ENCODE data around the gene CBX6. TPM values are rescaled to one million over a fixed set of nuclear protein-coding genes. Genes with fewer than 3 reads are reported as not detected.

CBX6 gene
- total RNA-seq, 1 experiment from 2014 or later: 31.4 TPM

GRCh38 chr22:38878001-38878400 is 6.0 kb upstream of the CBX6 start:
- H3K27ac ChIP-seq (ENCODE audit: insufficient read length, low read depth, low read length): no peak overlapping the region
- H2AFZ ChIP-seq (ENCODE audit: low read length): no peak overlapping the region
- H3K27me3 ChIP-seq (ENCODE audit: insufficient read depth, low read length): no peaks in the 10 kb centered on the region
- no peak overlapping the region for H3K4me2 ChIP-seq (ENCODE audit: insufficient read depth, insufficient read length, low read length)
- no peak overlapping the region for H3K14ac ChIP-seq (ENCODE audit: insufficient read depth, low read length)
- no peak overlapping the region for H3K23ac ChIP-seq (ENCODE audit: insufficient read length, low read depth, low read length)
- H4K8ac ChIP-seq (replicated peaks; ENCODE audit: insufficient read length, low read depth, low read length): no peak overlapping the region
- H3K27me3 Mint-ChIP-seq (ENCODE audit: low read depth): peaks cover 43% of the 10 kb centered on the region
- no peak overlapping the region for H2BK15ac ChIP-seq (ENCODE audit: low read depth, low read length)
- no peaks in the 10 kb centered on the region for H3K9me3 ChIP-seq (ENCODE audit: control insufficient read depth, low read depth, low read length)
- no peaks in the 10 kb centered on the region; a peak in 1 of 5 replicates for H3K9me3 Mint-ChIP-seq
- no peak overlapping the region for H3K4me3 Mint-ChIP-seq
- no peak overlapping the region for H3K18ac ChIP-seq (ENCODE audit: insufficient read length, low read depth, low read length)
- H2AK5ac ChIP-seq (ENCODE audit: insufficient read length, low read length): no peak overlapping the region
- H2BK5ac ChIP-seq (ENCODE audit: insufficient read length, low read length): no peak overlapping the region
- WGBS (ENCODE audit: extremely low coverage, insufficient read length, low lambda C conversion rate): no CpG with 5 or more reads among the region's 4 CpGs
- no peak overlapping the region for H2BK120ac ChIP-seq (ENCODE audit: low read depth, low read length, poor library complexity, severe bottlenecking)
- H3K56ac ChIP-seq (ENCODE audit: insufficient read length, low read depth, low read length): no peak overlapping the region
- H3K4me1 ChIP-seq (ENCODE audit: insufficient read depth, low read length): peaks cover 5% of the 10 kb centered on the region; the same call in 1 of the 2 replicates
- no peaks in the 10 kb centered on the region for H4K20me1 ChIP-seq (ENCODE audit: control insufficient read depth, insufficient read depth, insufficient read length)
- no peak overlapping the region for H3K9ac ChIP-seq (ENCODE audit: extremely low read depth, insufficient read length, low read length)
- no peak overlapping the region for H4K91ac ChIP-seq (ENCODE audit: insufficient read length, low read depth, low read length)
- no peak overlapping the region for H3T11ph ChIP-seq (ENCODE audit: low read length)
- DNase-seq: no peak
- H3K4ac ChIP-seq (ENCODE audit: low read depth, low read length): no peak overlapping the region
- H2BK20ac ChIP-seq (ENCODE audit: low read depth, low read length, poor library complexity, severe bottlenecking): no peak overlapping the region
- no peak overlapping the region for H2BK12ac ChIP-seq (ENCODE audit: insufficient read length, low read depth, low read length)
- H3K36me3 Mint-ChIP-seq (ENCODE audit: insufficient read depth in 1 of 3, low read depth in 3 of 3): no peaks in the 10 kb centered on the region; a peak in 1 of 7 replicates
- no peak overlapping the region for H4K5ac ChIP-seq (ENCODE audit: insufficient read length, low read depth, low read length)
- H3K27ac Mint-ChIP-seq: no peak overlapping the region; a peak in 1 of 7 replicates
- H3K23me2 ChIP-seq (ENCODE audit: insufficient read length, low read depth, low read length, poor library complexity, severe bottlenecking): no peaks in the 10 kb centered on the region
- no peaks in the 10 kb centered on the region for H3K79me1 ChIP-seq (ENCODE audit: insufficient read depth, low read depth, low read length, poor library complexity, severe bottlenecking)
- H3K4me1 Mint-ChIP-seq: peaks cover 22 to 25% of the 10 kb centered on the region in 2 experiments
- H3K79me2 ChIP-seq (ENCODE audit: insufficient read depth, low read length): no peaks in the 10 kb centered on the region
- no peak for TF ChIP-seq CTCF (conservative IDR thresholded peaks at IDR 0.05)
